NCI-H128 (cell line): Measurements from ENCODE around the gene P2RY14.
"Not testable (repeated sequence)": the region's sequence is repeated elsewhere in the genome, so short reads cannot be mapped to it uniquely, and the experiment has no call there.

ENCODE experiments used
- DNase-seq: peaks from one replicate; lab custom pipeline; 2025; ENCODE audit not compliant: unreplicated experiment; lab: John Stamatoyannopoulos, UW

Gene P2RY14

DNA sequence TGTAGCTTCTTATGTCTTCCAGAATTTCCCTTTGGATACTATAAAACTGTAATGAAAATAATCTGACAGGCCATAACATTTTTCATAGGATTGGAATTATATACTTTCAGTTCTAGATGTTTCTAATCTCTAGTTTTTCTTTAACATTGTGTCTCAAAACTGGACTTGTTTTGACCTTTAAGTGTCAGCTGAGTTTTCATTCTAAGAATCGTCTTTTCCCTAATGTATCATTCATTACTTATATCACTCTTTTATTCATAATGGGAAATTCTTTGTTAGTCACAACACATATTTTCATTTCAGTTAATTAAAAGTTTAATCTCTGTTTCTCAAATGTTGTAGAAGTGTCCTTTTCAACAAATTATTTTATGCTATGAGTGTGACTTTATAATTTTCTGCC lies 87.2 kb downstream of the P2RY14 start:
- no peak for DNase-seq

- DNase-seq: no peak
These were observed 95.1 kb downstream of the P2RY14 start for GRCh38 chr3:151183265-151183671.

- DNase-seq: no peak
These were observed 95.8 kb downstream of the P2RY14 start for GRCh38 chr3:151182349-151183079.

DNA sequence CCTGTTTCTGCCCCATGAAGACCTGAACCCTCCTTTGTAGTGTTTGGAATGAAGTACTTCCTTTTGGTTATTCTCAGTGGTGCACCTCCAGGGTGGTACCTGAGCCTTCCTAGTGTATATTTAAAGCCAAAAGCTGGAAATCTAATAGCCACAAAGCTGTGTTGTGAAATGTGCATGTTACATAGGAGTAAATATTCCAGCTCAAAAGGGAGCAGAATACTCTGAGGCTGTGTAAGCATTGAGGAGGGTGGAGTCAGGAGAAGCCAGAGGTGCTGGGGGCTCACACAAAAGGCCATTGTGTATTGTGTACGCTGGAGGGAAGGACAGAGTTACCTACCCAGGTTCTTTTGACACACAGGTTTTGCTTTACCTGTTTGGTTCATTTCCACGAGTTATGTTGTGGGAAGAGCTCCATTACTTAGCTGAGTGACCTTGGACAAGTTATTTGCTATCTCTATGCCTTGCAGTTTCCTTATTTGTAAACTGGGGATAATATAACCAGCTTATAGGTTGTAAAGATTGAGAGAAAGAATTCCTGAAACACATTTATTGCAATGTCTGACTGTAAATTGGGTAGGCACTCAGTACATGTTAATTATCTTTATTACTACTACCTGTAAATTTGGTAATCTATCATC lies 100.0 kb downstream of the P2RY14 start:
- DNase-seq: no peak

DNA sequence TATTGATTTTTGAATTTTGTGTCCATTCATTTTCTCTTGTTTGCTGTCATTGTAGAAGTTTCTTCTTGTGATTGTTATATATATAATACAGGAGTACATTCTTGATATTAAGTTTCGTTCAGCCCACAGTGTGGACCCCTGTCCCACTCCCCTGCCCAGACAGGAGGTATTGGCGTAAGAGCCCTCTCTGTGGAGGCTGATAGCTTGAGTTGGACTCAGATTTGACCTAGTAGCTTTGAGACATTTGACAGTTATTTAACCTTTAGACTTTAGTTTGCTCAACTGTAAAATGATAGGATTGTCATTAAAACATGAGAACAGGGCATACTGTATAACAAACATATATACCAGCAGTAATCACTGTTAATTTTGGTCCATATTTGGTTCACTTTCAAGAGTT lies 102.4 kb downstream of the P2RY14 start:
- DNase-seq: no peak

- DNase-seq: no peak
These were observed 104.0 kb downstream of the P2RY14 start for GRCh38 chr3:151174351-151174750.

GRCh38 chr3:151171145-151171757 lies 107.1 kb downstream of the P2RY14 start:
- DNase-seq: no peak

GRCh38 chr3:151169948-151170679 lies 108.2 kb downstream of the P2RY14 start:
- DNase-seq: not testable (repeated sequence)

- no peak for DNase-seq
These were observed 108.9 kb downstream of the P2RY14 start for GRCh38 chr3:151169262-151169947.

DNA sequence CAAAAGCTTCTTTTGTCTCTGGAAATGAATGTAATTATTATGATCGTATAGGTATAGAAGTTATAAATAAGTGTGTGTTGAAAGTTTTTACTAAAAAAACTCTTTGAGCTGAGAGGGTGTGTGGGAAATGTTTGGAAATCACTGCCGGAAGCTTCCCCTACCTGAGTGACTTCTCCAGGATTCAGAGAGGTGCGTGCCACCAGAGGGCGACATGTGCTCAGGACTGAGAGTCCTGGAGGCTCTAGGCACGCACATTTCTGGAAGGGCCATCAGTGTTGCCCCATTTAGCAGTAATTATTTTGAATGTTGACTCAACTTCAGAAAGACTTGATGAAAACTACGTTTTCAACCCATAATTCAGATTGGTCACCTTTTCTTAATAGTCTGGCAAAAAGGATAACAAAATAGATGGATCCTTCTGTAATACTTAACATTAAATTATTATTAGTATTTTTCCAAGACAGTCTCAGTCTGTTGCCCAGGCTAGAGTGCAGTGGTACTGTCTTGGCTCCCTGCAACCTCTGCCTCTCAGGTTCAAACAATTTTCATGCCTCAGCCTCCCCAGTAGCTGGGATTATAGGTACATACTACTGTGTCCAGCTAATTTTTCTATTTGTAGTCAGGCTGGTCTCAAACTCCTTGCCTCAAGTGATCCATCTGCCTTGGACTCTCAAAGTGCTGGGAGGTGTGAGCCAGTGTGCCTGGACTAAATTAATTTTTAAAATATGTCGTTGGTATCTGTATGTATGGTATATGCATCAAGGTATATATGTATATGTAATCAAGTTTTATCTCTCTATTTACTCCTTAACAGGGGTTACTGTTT lies 109.9 kb downstream of the P2RY14 start:
- peak; percentile 35 for DNase-seq

GRCh38 chr3:151166161-151166560 lies 112.2 kb downstream of the P2RY14 start:
- no peak for DNase-seq

DNA sequence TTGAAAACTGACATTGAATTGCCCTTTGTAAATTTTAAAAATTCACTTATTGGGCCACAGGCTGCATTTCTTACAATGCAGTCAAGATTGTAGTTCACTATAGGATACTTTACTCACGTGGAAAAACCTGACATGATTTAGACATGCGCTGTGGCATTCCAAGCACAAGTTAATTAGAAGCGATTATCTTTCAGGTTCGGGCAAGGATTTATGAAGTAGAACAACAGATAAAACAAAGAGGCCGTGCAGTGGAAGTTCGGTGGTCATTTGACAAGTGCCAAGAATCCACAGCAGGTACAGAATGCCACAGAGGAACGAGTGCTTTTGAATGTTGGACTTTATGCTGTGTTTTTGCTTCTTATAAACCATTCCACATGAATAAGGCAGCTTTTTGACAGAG lies 113.1 kb downstream of the P2RY14 start:
- no peak for DNase-seq
